CD4-positive, alpha-beta T cell (primary cell): Measurements from ENCODE around the gene RNF212. TPM values are rescaled to one million over a fixed set of nuclear protein-coding genes. Genes with fewer than 3 reads are reported as not detected.
"Not testable (repeated sequence)": the region's sequence is repeated elsewhere in the genome, so short reads cannot be mapped to it uniquely, and the experiment has no call there.

Experiments used
- ATAC-seq: fragments of 200-7000 bp; cut with Tn5 transposase; one replicate; pipeline ENCODE4 v1.10.0; 2022; ENCODE audit warnings: mild to moderate bottlenecking; ENCODE audit not compliant: poor library complexity
- CTCF ChIA-PET: fragments of 350-600 bp; sonication (Branson Sonifier 250); formaldehyde crosslinking; loops from one replicate; lab custom pipeline; 2021; ENCODE audit warnings: antibody characterized with exemption, inconsistent platforms; lab: Charles Lee
- POLR2A ChIA-PET: fragments of 350-600 bp; sonication (Branson Sonifier 250); formaldehyde crosslinking; loops from one replicate; lab custom pipeline; 2021; ENCODE audit warnings: antibody characterized with exemption, inconsistent platforms; lab: Charles Lee
- DNase-seq, 14 experiments: peaks; one replicate each; pipeline ENCODE4 v3.0.0-alpha.2; 2013 to 2020; ENCODE audit warnings: mixed read lengths in 2 of 14
- H3K27ac ChIP-seq, 2 donors: one replicate each; pipeline versions ENCODE4 v1.5.1 to v1.7.0; 2013; ENCODE audit warnings: low read length in 2 of 2, low read depth in 1 of 2, mild to moderate bottlenecking in 1 of 2
- H3K27me3 ChIP-seq, 2 experiments: 1 replicate in 1 of 2; 2 replicates in 1 of 2; pipeline versions ENCODE4 v1.6.1 to v1.7.0; 2013; ENCODE audit warnings: low read length in 2 of 2, control low read depth in 1 of 2, mild to moderate bottlenecking in 1 of 2, moderate library complexity in 1 of 2; ENCODE audit not compliant: insufficient read depth in 2 of 2, control insufficient read depth in 1 of 2
- H3K36me3 ChIP-seq: one replicate; pipeline ENCODE4 v1.6.1; 2013; ENCODE audit warnings: low read length, control low read depth; ENCODE audit not compliant: insufficient read depth
- H3K4me1 ChIP-seq: one replicate; pipeline ENCODE4 v1.6.1; 2013; ENCODE audit warnings: low read length, control low read depth; ENCODE audit not compliant: insufficient read depth
- H3K4me3 ChIP-seq: one replicate; pipeline ENCODE4 v1.5.1; 2013; ENCODE audit warnings: mild to moderate bottlenecking, low read length, moderate library complexity
- H3K9me3 ChIP-seq, 2 experiments: 1 replicate in 1 of 2; 2 replicates in 1 of 2; pipeline versions ENCODE4 v1.6.1 to v1.7.0; 2013; ENCODE audit warnings: low read length in 2 of 2, mild to moderate bottlenecking in 2 of 2, control low read depth in 1 of 2, moderate library complexity in 1 of 2; ENCODE audit not compliant: control insufficient read depth in 1 of 2, insufficient read depth in 1 of 2
- H3K27ac Mint-ChIP-seq: one replicate; pipeline ENCODE4 v1.8.0; 2020; ENCODE audit warnings: mixed read lengths
- H3K27me3 Mint-ChIP-seq: one replicate; pipeline ENCODE4 v1.8.0; 2021; ENCODE audit warnings: mixed read lengths
- H3K36me3 Mint-ChIP-seq: one replicate; pipeline ENCODE4 v1.8.0; 2021; ENCODE audit warnings: low read depth, mixed read lengths
- H3K4me1 Mint-ChIP-seq: one replicate; pipeline ENCODE4 v1.8.0; 2021; ENCODE audit warnings: low read depth, mixed read lengths
- H3K4me3 Mint-ChIP-seq: one replicate; pipeline ENCODE4 v1.8.0; 2020; ENCODE audit warnings: mild to moderate bottlenecking, mixed read lengths
- H3K9me3 Mint-ChIP-seq: one replicate; pipeline ENCODE4 v1.8.0; 2020; ENCODE audit warnings: mixed read lengths
- intact Hi-C, 2 experiments: fragments of 100-400 bp; cut with DNase I in 1 of 2; cut with micrococcal nuclease in 1 of 2; formaldehyde crosslinking; loops; one replicate each; pipeline versions ENCODE4 v1.15.1 to v1.9.0; 2023 to 2025; cut with DNase I, micrococcal nuclease
- total RNA-seq, 174 experiments: library from RNA in 2 of 174; stranded (reverse) in 2 of 174; gene quantifications; one replicate each; pipeline ENCODE4 v1.2.3 and lab custom pipeline; 2021 to 2026
- TF ChIP-seq, protein P1 (sequence below): fragments of 200-600 bp; IDR thresholded peaks from one replicate; pipeline ENCODE4 v1.8.0; 2022; ENCODE audit warnings: antibody characterized with exemption, mild to moderate bottlenecking

RNF212 gene
- total RNA-seq, 2 experiments from 2014 or later = 5.6 to 8.3 TPM

DNA sequence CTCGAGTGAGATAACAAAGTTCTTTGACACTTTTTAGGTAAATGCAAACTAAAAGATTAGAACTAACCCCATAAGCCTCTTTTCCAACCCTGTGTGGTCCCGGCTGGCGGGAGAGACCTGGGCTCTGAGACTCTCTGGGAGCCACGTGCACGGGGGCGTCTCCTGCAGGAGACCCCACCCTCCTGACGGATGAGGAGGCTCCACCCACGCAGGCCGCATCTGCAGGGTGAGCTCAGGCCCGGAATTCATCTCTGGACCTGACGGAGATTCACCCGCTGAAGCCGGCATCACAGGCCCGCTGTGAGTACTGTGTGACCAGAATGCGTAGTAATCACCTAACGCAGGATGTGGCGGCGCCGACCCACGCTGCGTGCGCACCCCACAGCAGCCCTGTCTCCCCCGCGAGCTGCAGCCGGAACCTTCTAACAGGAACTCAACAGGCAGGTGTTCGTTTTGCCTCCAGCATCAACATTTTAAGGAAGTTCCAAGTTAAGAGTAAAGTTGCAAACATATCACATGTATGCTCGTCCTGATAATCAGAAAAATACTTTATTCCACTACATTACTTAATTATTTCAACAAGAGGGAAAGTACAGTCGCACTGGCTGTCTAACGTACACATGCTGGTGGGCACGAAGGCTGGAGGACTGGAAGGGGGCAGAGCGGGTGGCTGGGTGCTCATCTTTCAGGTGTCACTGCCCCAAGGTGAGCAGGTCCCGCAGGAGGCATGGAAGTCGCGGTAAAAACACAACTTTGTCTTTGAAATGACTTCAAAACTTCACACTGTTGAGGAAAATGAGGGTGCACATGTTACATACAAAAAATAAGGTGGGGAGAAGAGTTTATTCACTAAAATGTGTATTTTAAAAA lies 57.4 kb downstream of the RNF212 start:
- intact Hi-C loops = loop anchor here in 1 of 2 experiments (5.0 kb wide), 1 partner anchor 44 kb away; the partner anchor contains the start of gene FGFRL1
- Histone ChIP-seq H3K27me3 (peaks cover 0 to 4% of the 10 kb centered on the region in 2 experiments), H3K9me3 (peaks cover 0 to 16% of the 10 kb centered on the region in 2 experiments), H3K36me3 (no peaks in the 10 kb centered on the region), H3K4me1 (peaks cover 19% of the 10 kb centered on the region), H3K27ac (peak overlapping the region; percentile 8 to 66), H3K4me3 (peak overlapping the region; percentile 60)
- TF ChIP-seq, protein P1, sequence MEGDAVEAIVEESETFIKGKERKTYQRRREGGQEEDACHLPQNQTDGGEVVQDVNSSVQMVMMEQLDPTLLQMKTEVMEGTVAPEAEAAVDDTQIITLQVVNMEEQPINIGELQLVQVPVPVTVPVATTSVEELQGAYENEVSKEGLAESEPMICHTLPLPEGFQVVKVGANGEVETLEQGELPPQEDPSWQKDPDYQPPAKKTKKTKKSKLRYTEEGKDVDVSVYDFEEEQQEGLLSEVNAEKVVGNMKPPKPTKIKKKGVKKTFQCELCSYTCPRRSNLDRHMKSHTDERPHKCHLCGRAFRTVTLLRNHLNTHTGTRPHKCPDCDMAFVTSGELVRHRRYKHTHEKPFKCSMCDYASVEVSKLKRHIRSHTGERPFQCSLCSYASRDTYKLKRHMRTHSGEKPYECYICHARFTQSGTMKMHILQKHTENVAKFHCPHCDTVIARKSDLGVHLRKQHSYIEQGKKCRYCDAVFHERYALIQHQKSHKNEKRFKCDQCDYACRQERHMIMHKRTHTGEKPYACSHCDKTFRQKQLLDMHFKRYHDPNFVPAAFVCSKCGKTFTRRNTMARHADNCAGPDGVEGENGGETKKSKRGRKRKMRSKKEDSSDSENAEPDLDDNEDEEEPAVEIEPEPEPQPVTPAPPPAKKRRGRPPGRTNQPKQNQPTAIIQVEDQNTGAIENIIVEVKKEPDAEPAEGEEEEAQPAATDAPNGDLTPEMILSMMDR = no peak
- ChIA-PET POLR2A (interaction anchor here (0.6 to 1.5 kb wide), 13 partner anchors 9 to 656 kb away, joined by 3 to 14 read pairs (median 4); partner anchors contain the start of genes ATP5ME, CTBP1, FGFRL1 and GAK), CTCF (no interaction called here)
- Mint-ChIP-seq H3K27ac (peak overlapping the region; percentile 83), H3K9me3 (no peaks in the 10 kb centered on the region), H3K27me3 (no peaks in the 10 kb centered on the region), H3K36me3 (no peaks in the 10 kb centered on the region), H3K4me1 (peaks cover 11% of the 10 kb centered on the region), H3K4me3 (peak overlapping the region; percentile 44)
- ATAC-seq (peak; percentile 97), DNase-seq (peak; percentile 70 to 95 (median 83))

DNA sequence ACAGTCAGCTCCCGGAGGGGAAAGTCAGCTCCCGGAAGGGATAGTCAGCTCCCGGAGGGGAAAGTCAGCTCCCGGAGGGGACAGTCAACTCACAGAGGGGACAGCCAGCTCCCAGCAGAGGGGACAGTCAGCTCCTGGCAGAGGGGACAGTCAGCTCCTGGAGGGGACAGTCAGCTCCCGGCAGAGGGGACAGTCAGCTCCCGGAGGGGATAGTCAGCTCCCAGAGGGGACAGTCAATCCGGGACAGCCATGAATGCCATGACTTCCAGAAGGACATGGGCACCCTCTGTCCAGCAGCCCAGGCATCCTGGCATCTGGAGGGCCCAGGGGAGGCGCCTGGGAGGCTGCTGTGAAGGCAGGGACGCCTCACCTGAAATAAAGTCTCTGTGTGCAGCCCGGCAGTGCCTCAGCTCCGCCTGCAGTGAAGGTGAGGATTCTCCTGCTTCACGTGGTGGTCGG lies 58.1 kb downstream of the RNF212 start:
- DNase-seq = peak in 1 of 14 experiments; percentile 12
- intact Hi-C loops = loop anchor here in 1 of 2 experiments (5.0 kb wide), 1 partner anchor 43 kb away; the partner anchor contains the start of gene FGFRL1
- H3K4me1 ChIP-seq = peaks cover 19% of the 10 kb centered on the region
- H3K36me3 ChIP-seq, H3K36me3 Mint-ChIP-seq, H3K27me3 ChIP-seq, H3K9me3 Mint-ChIP-seq, H3K27me3 Mint-ChIP-seq, CTCF ChIA-PET: not testable (repeated sequence)
- ATAC-seq = peak; percentile 34
- POLR2A ChIA-PET = interaction anchor here (0.6 to 1.5 kb wide), 10 partner anchors 9 to 657 kb away, joined by 3 to 14 read pairs (median 4); partner anchors contain the start of genes ATP5ME, FGFRL1, GAK and MYL5
- H3K27ac Mint-ChIP-seq = peak overlapping the region; percentile 83
- H3K27ac ChIP-seq = peak overlapping the region; percentile 8 to 66
- peaks cover 11% of the 10 kb centered on the region for H3K4me1 Mint-ChIP-seq
- peak overlapping the region; percentile 60 for H3K4me3 ChIP-seq
- H3K4me3 Mint-ChIP-seq = peak overlapping the region; percentile 44
- peaks cover 0 to 22% of the 10 kb centered on the region in 2 experiments for H3K9me3 ChIP-seq

DNA sequence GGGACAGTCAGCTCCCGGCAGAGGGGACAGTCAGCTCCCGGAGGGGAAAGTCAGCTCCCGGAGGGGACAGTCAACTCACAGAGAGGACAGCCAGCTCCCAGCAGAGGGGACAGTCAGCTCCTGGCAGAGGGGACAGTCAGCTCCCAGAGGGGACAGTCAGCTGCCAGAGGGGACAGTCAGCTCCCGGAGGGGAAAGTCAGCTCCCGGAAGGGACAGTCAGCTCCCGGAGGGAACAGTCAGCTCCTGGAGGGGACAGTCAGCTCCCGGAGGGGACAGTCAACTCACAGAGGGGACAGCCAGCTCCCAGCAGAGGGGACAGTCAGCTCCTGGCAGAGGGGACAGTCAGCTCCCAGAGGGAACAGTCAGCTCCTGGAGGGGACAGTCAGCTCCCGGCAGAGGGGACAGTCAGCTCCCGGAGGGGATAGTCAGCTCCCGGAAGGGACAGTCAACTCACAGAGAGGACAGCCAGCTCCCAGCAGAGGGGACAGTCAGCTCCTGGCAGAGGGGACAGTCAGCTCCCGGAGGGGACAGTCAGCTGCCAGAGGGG lies 58.6 kb downstream of the RNF212 start:
- H3K4me3 Mint-ChIP-seq = not testable (repeated sequence)

DNA sequence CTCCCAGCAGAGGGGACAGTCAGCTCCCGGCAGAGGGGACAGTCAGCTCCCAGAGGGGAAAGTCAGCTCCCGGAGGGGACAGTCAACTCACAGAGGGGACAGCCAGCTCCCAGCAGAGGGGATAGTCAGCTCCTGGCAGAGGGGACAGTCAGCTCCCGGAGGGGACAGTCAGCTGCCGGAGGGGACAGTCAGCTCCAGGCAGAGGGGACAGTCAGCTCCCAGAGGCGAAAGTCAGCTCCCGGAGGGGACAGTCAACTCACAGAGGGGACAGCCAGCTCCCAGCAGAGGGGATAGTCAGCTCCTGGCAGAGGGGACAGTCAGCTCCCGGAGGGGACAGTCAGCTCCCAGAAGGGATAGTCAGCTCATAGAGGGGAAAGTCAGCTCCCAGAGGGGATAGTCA lies 59.5 kb downstream of the RNF212 start:
- H3K27ac ChIP-seq, H3K9me3 Mint-ChIP-seq, H3K36me3 Mint-ChIP-seq, H3K27me3 ChIP-seq, H3K27me3 Mint-ChIP-seq, DNase-seq, H3K36me3 ChIP-seq, H3K4me3 Mint-ChIP-seq, CTCF ChIA-PET, POLR2A ChIA-PET, H3K4me3 ChIP-seq, H3K27ac Mint-ChIP-seq, ATAC-seq: not testable (repeated sequence)
- H3K4me1 ChIP-seq = peaks cover 19% of the 10 kb centered on the region
- peaks cover 11% of the 10 kb centered on the region for H3K4me1 Mint-ChIP-seq
- H3K9me3 ChIP-seq = peaks cover 0 to 29% of the 10 kb centered on the region in 2 experiments
- intact Hi-C loops = loop anchor here in 1 of 2 experiments (5.0 kb wide), 1 partner anchor 42 kb away; the partner anchor contains the start of gene FGFRL1

More for the DNA sequence above, 58.6 kb downstream of the RNF212 start:
- H3K4me1 ChIP-seq = peaks cover 19% of the 10 kb centered on the region
- ATAC-seq, H3K27ac ChIP-seq, H3K36me3 Mint-ChIP-seq, H3K4me3 ChIP-seq, H3K27ac Mint-ChIP-seq, H3K9me3 Mint-ChIP-seq, H3K36me3 ChIP-seq, H3K27me3 Mint-ChIP-seq, CTCF ChIA-PET, DNase-seq, H3K27me3 ChIP-seq: not testable (repeated sequence)
- POLR2A ChIA-PET = interaction anchor here (1.2 to 1.5 kb wide), 3 partner anchors 45 to 291 kb away, joined by 3 to 14 read pairs (median 6); partner anchors contain the start of gene FGFRL1
- intact Hi-C loops = loop anchor here (5.0 kb wide), 1 partner anchor 42 kb away; the partner anchor contains the start of gene FGFRL1 (in 2 of the 2)
- H3K9me3 ChIP-seq = peaks cover 0 to 22% of the 10 kb centered on the region in 2 experiments
- peaks cover 11% of the 10 kb centered on the region for H3K4me1 Mint-ChIP-seq
